HepG2 (cell line): ENCODE results near the gene AAMP. TPM values are rescaled to one million over a fixed set of nuclear protein-coding genes. Genes with fewer than 3 reads are reported as not detected.
A peak's percentile ranks its signal among the peaks of the same experiment; 100 is the strongest.

Experiments
- ESRRA ChIP-seq: sonication (generic); formaldehyde crosslinking; IDR thresholded peaks from 2 replicates; pipeline ENCODE4 v1.5.1; 2020; ENCODE audit warnings: mild to moderate bottlenecking, low read depth, missing genetic modification reagents
- GABPB1 ChIP-seq: IDR thresholded peaks from 2 replicates; pipeline ENCODE4 v1.6.1; 2016; ENCODE audit warnings: mild to moderate bottlenecking, missing genetic modification reagents, moderate library complexity, missing compliant biosample characterization
- HHEX ChIP-seq: IDR thresholded peaks from 2 replicates; pipeline ENCODE4 v1.6.1; 2016; ENCODE audit warnings: control low read depth
- HNF4G ChIP-seq, 2 experiments: sonication (generic) in 1 of 2; formaldehyde crosslinking in 1 of 2; IDR thresholded peaks; 2 replicates each; pipeline versions ENCODE4 v1.4.0 to v1.6.1; 2011 to 2020; ENCODE audit warnings: borderline replicate concordance in 2 of 2, low read depth in 2 of 2, mild to moderate bottlenecking in 2 of 2, low read length in 1 of 2, missing genetic modification reagents in 1 of 2, moderate library complexity in 1 of 2
- POLR2A ChIP-seq, 2 experiments: IDR thresholded peaks; 2 replicates each; pipeline ENCODE4 v1.6.1; 2011; ENCODE audit warnings: low read depth in 2 of 2, low read length in 2 of 2, mild to moderate bottlenecking in 1 of 2, moderate library complexity in 1 of 2; ENCODE audit not compliant: insufficient read depth in 1 of 2
- RBFOX2 ChIP-seq: fragments of 200-400 bp; formaldehyde crosslinking; IDR thresholded peaks from 2 replicates; pipeline ENCODE4 v1.6.1; 2017; ENCODE audit warnings: low read depth, mild to moderate bottlenecking, low read length
- TBX2 ChIP-seq: sonication (generic); formaldehyde crosslinking; IDR thresholded peaks from 2 replicates; pipeline ENCODE4 v1.5.0; 2020; ENCODE audit warnings: missing genetic modification reagents, mild to moderate bottlenecking, borderline replicate concordance
- ZFAT ChIP-seq: sonication (generic); formaldehyde crosslinking; conservative IDR thresholded peaks from 2 replicates; pipeline ENCODE4 v1.8.1; 2023; ENCODE audit warnings: missing genetic modification reagents, inconsistent platforms
- ZFP36 ChIP-seq: fragments of 150-350 bp; IDR thresholded peaks from 2 replicates; pipeline ENCODE4 v1.6.1; 2018; ENCODE audit warnings: borderline replicate concordance, low read length, low read depth; ENCODE audit not compliant: partially characterized antibody
- ZNF18 ChIP-seq: sonication (generic); formaldehyde crosslinking; IDR thresholded peaks from 2 replicates; pipeline ENCODE4 v1.8.0; 2022; ENCODE audit warnings: mild to moderate bottlenecking, missing genetic modification reagents; ENCODE audit not compliant: insufficient replicate concordance
- ZNF225 ChIP-seq: sonication (generic); formaldehyde crosslinking; IDR thresholded peaks from 2 replicates; pipeline ENCODE4 v1.4.0; 2020; ENCODE audit warnings: mild to moderate bottlenecking, missing genetic modification reagents
- ZNF256 ChIP-seq: sonication (generic); formaldehyde crosslinking; conservative IDR thresholded peaks from 2 replicates; pipeline ENCODE4 v1.4.0; 2020; ENCODE audit warnings: missing genetic modification reagents
- ZNF276 ChIP-seq: sonication (generic); formaldehyde crosslinking; IDR thresholded peaks from 2 replicates; pipeline ENCODE4 v1.4.0; 2020; ENCODE audit warnings: mild to moderate bottlenecking, low read depth, missing genetic modification reagents
- ZNF30 ChIP-seq: sonication (generic); formaldehyde crosslinking; IDR thresholded peaks from 2 replicates; pipeline ENCODE4 v1.5.0; 2020; ENCODE audit warnings: mild to moderate bottlenecking, missing genetic modification reagents
- ZNF333 ChIP-seq: sonication (generic); formaldehyde crosslinking; IDR thresholded peaks from 2 replicates; pipeline ENCODE4 v1.4.0; 2020; ENCODE audit warnings: mild to moderate bottlenecking, missing genetic modification reagents, borderline replicate concordance
- ZNF337 ChIP-seq: sonication (generic); formaldehyde crosslinking; IDR thresholded peaks from 2 replicates; pipeline ENCODE4 v1.5.1; 2020; ENCODE audit warnings: missing genetic modification reagents, low read depth, mild to moderate bottlenecking, borderline replicate concordance
- ZNF619 ChIP-seq: sonication (generic); formaldehyde crosslinking; IDR thresholded peaks from 2 replicates; pipeline ENCODE4 v1.4.0; 2020; ENCODE audit warnings: mild to moderate bottlenecking, missing genetic modification reagents
- ZNF644 ChIP-seq: IDR thresholded peaks from 2 replicates; pipeline ENCODE4 v1.6.1; 2016; ENCODE audit warnings: low read depth
- ZNF891 ChIP-seq: sonication (generic); formaldehyde crosslinking; IDR thresholded peaks from 2 replicates; pipeline ENCODE4 v1.5.0; 2020; ENCODE audit warnings: mild to moderate bottlenecking, missing genetic modification reagents
- polyA plus RNA-seq, 8 experiments: library from polyadenylated mRNA; depleted of rRNA in 3 of 8; stranded (reverse) in 7 of 8; unstranded in 1 of 8; fragments of >200 nt; fragmentation: Illumina TruSeq in 4 of 8; extraction: Trizol in 4 of 8; gene quantifications; 2 replicates each; pipeline versions ENCODE4 v1.2.1 to v1.2.3, GENCODE V29; 2011 to 2016; ENCODE audit warnings: low read depth in 4 of 8, missing spikeins in 1 of 8, mixed read lengths in 1 of 8; ENCODE audit not compliant: insufficient read depth in 1 of 8
- total RNA-seq, 5 experiments: library from RNA; depleted of rRNA; stranded (reverse); fragments of >200 nt; fragmentation: Illumina TruSeq; extraction: Trizol; gene quantifications; 2 replicates each; pipeline ENCODE4 v1.2.3, GENCODE V29; 2016; ENCODE audit warnings: low read depth in 1 of 5
- TF ChIP-seq, protein P1 (sequence below): sonication (generic); formaldehyde crosslinking; IDR thresholded peaks from 2 replicates; pipeline ENCODE4 v1.8.1; 2023; ENCODE audit warnings: mild to moderate bottlenecking, inconsistent platforms, moderate library complexity, missing genetic modification reagents, borderline replicate concordance
- TF ChIP-seq, protein P2 (sequence below): IDR thresholded peaks from 2 replicates; pipeline ENCODE4 v1.6.1; 2016; ENCODE audit warnings: mild to moderate bottlenecking, missing biosample characterization, missing genetic modification reagents
- TF ChIP-seq, protein P3 (sequence below): sonication (generic); formaldehyde crosslinking; IDR thresholded peaks from 2 replicates; pipeline ENCODE4 v1.8.1; 2023; ENCODE audit warnings: mild to moderate bottlenecking, missing genetic modification reagents

Gene AAMP
- total and polyA plus RNA-seq, 2 of the 13 experiments (the other 11 are each of a cell fraction or from before 2014, with no cell fraction given): 110 to 186 TPM

GRCh38 chr2:218269900-218270720 is at the start of gene AAMP, which contains the start of gene PNKD (continued):
- TF ChIP-seq TBX2 (CRISPR knock-in tag): peak; percentile 80
- TF ChIP-seq ZNF276 (CRISPR knock-in tag): no peak
- no peak; the same call in 1 of the 2 replicates for TF ChIP-seq ZNF619
- no peak for TF ChIP-seq ZFP36
- TF ChIP-seq, protein P1, sequence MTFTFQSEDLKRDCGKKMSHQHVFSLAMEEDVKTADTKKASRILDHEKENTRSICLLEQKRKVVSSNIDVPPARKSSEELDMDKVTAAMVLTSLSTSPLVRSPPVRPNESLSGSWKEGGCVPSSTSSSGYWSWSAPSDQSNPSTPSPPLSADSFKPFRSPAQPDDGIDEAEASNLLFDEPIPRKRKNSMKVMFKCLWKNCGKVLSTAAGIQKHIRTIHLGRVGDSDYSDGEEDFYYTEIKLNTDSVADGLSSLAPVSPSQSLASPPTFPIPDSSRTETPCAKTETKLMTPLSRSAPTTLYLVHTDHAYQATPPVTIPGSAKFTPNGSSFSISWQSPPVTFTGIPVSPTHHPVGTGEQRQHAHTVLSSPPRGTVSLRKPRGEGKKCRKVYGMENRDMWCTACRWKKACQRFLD (CRISPR knock-in tag): peak; percentile 73; the same call in 1 of the 2 replicates
- peak; percentile 81; the same call in 1 of the 2 replicates for TF ChIP-seq ZNF256 (CRISPR knock-in tag)
- no peak; the same call in 1 of the 2 replicates for TF ChIP-seq ZNF891
- no peak for TF ChIP-seq HHEX (CRISPR knock-in tag)
- TF ChIP-seq, protein P2, sequence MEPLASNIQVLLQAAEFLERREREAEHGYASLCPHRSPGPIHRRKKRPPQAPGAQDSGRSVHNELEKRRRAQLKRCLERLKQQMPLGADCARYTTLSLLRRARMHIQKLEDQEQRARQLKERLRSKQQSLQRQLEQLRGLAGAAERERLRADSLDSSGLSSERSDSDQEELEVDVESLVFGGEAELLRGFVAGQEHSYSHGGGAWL (CRISPR knock-in tag): peak; percentile 59
- peak; percentile 78; the same call in 1 of the 2 replicates for TF ChIP-seq ZNF225 (CRISPR knock-in tag)
- peak; percentile 40 for TF ChIP-seq ZNF18 (CRISPR knock-in tag)
- peak; percentile 93 for TF ChIP-seq RBFOX2
- TF ChIP-seq ZNF337 (CRISPR knock-in tag): no peak
- TF ChIP-seq ZNF30 (CRISPR knock-in tag): no peak
- peak; percentile 84 to 94 for TF ChIP-seq POLR2A (IDR thresholded peaks at IDR 0.05; ENCODE audit: insufficient read depth in 1 of 2, low read depth in 2 of 2, low read length in 2 of 2)
- peak; percentile 19; the same call in 1 of the 2 replicates for TF ChIP-seq HNF4G (IDR thresholded peaks at IDR 0.05; ENCODE audit: borderline replicate concordance, low read depth, low read length)
- peak; percentile 34; the same call in 1 of the 2 replicates for TF ChIP-seq HNF4G (CRISPR knock-in tag; IDR thresholded peaks at IDR 0.05; ENCODE audit: borderline replicate concordance, low read depth)
- TF ChIP-seq ZNF644: no peak
- peak; percentile 66; the same call in 1 of the 2 replicates for TF ChIP-seq ZFAT (CRISPR knock-in tag)
- TF ChIP-seq GABPB1: peak; percentile 96
- TF ChIP-seq ZNF333 (CRISPR knock-in tag): peak; percentile 97
- TF ChIP-seq, protein P3, sequence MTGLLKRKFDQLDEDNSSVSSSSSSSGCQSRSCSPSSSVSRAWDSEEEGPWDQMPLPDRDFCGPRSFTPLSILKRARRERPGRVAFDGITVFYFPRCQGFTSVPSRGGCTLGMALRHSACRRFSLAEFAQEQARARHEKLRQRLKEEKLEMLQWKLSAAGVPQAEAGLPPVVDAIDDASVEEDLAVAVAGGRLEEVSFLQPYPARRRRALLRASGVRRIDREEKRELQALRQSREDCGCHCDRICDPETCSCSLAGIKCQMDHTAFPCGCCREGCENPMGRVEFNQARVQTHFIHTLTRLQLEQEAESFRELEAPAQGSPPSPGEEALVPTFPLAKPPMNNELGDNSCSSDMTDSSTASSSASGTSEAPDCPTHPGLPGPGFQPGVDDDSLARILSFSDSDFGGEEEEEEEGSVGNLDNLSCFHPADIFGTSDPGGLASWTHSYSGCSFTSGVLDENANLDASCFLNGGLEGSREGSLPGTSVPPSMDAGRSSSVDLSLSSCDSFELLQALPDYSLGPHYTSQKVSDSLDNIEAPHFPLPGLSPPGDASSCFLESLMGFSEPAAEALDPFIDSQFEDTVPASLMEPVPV (CRISPR knock-in tag): peak; percentile 44; the same call in 1 of the 2 replicates
- no peak for TF ChIP-seq ESRRA (CRISPR knock-in tag)
